Activated T-helper 17 cell treated with anti-CD3 and anti-CD28 coated beads, Interleukin-2, amount 50 U/mL, for 72 hours (primary cell): ENCODE measurements around the gene FOXF1. TPM values are rescaled to one million over a fixed set of nuclear protein-coding genes. Genes with fewer than 3 reads are reported as not detected.

Source experiments
- ATAC-seq: fragments of 150-1000 bp; cut with Tn5 transposase; replicated peaks from 2 replicates; pipeline ENCODE4 v1.10.0; 2021; ENCODE audit warnings: mild to moderate bottlenecking, moderate library complexity
- H3K27ac Mint-ChIP-seq: one replicate; pipeline ENCODE4 v1.8.0; 2022; ENCODE audit warnings: mixed read lengths
- H3K27me3 Mint-ChIP-seq: one replicate; pipeline ENCODE4 v1.8.0; 2022; ENCODE audit warnings: mixed read lengths
- H3K36me3 Mint-ChIP-seq: one replicate; pipeline ENCODE4 v1.8.0; 2022; ENCODE audit warnings: low read depth, mild to moderate bottlenecking, mixed read lengths
- H3K4me1 Mint-ChIP-seq: one replicate; pipeline ENCODE4 v1.8.0; 2022; ENCODE audit warnings: mixed read lengths
- H3K4me3 Mint-ChIP-seq: one replicate; pipeline ENCODE4 v1.8.0; 2022; ENCODE audit warnings: mild to moderate bottlenecking, mixed read lengths
- H3K9me3 Mint-ChIP-seq: one replicate; pipeline ENCODE4 v1.8.0; 2022; ENCODE audit warnings: mixed read lengths
- total RNA-seq, 2 donors: library from RNA; stranded (reverse); gene quantifications; one replicate each; pipeline ENCODE4 v1.2.3, GENCODE V29; 2022

Gene FOXF1
- total RNA-seq, 2 donors from 2014 or later, result not detected

- Mint-ChIP-seq H3K36me3 (no peaks in the 10 kb centered on the region), H3K9me3 (no peaks in the 10 kb centered on the region), H3K4me3 (no peak overlapping the region), H3K27ac (no peak overlapping the region), H3K27me3 (peaks cover 52% of the 10 kb centered on the region), H3K4me1 (no peaks in the 10 kb centered on the region)
- no peak for ATAC-seq
These were observed 13.3 kb upstream of the FOXF1 start for GRCh38 chr16:86496929-86497461.

GRCh38 chr16:86497551-86498021, 12.7 kb upstream of the FOXF1 start:
- Mint-ChIP-seq H3K27ac (no peak overlapping the region), H3K4me3 (no peak overlapping the region), H3K27me3 (peaks cover 51% of the 10 kb centered on the region), H3K4me1 (no peaks in the 10 kb centered on the region), H3K9me3 (no peaks in the 10 kb centered on the region), H3K36me3 (no peaks in the 10 kb centered on the region)
- ATAC-seq, result no peak

GRCh38 chr16:86498155-86498670, 12.1 kb upstream of the FOXF1 start:
- peaks cover 52% of the 10 kb centered on the region for H3K27me3 Mint-ChIP-seq
- H3K4me3 Mint-ChIP-seq, result no peak overlapping the region
- no peaks in the 10 kb centered on the region for H3K4me1 Mint-ChIP-seq
- H3K27ac Mint-ChIP-seq, result no peak overlapping the region
- ATAC-seq, result no peak
- no peaks in the 10 kb centered on the region for H3K9me3 Mint-ChIP-seq
- no peaks in the 10 kb centered on the region for H3K36me3 Mint-ChIP-seq

- H3K27ac Mint-ChIP-seq, result no peak overlapping the region
- H3K4me3 Mint-ChIP-seq, result no peak overlapping the region
- no peak for ATAC-seq
- H3K4me1 Mint-ChIP-seq, result no peaks in the 10 kb centered on the region
- H3K27me3 Mint-ChIP-seq, result peaks cover 55% of the 10 kb centered on the region
- H3K36me3 Mint-ChIP-seq, result no peaks in the 10 kb centered on the region
- H3K9me3 Mint-ChIP-seq, result no peaks in the 10 kb centered on the region
These were observed 11.5 kb upstream of the FOXF1 start for GRCh38 chr16:86498671-86499439.

- H3K4me1 Mint-ChIP-seq, result no peaks in the 10 kb centered on the region
These were observed 10.9 kb upstream of the FOXF1 start for GRCh38 chr16:86499440-86499786.

GRCh38 chr16:86499889-86500707, 10.2 kb upstream of the FOXF1 start:
- Mint-ChIP-seq H3K27me3 (peaks cover 61% of the 10 kb centered on the region), H3K4me3 (no peak overlapping the region), H3K4me1 (no peaks in the 10 kb centered on the region), H3K27ac (no peak overlapping the region), H3K9me3 (no peaks in the 10 kb centered on the region), H3K36me3 (no peaks in the 10 kb centered on the region)
- no peak for ATAC-seq

More at GRCh38 chr16:86499440-86499786, 10.9 kb upstream of the FOXF1 start:
- Mint-ChIP-seq H3K9me3 (no peaks in the 10 kb centered on the region), H3K36me3 (no peaks in the 10 kb centered on the region), H3K4me3 (no peak overlapping the region), H3K27me3 (peaks cover 55% of the 10 kb centered on the region), H3K27ac (no peak overlapping the region)
- no peak for ATAC-seq

- no peak for ATAC-seq
- peaks cover 56% of the 10 kb centered on the region for H3K27me3 Mint-ChIP-seq
- H3K4me1 Mint-ChIP-seq, result peaks cover under 1% of the 10 kb centered on the region
- H3K27ac Mint-ChIP-seq, result no peak overlapping the region
- H3K36me3 Mint-ChIP-seq, result no peaks in the 10 kb centered on the region
- H3K9me3 Mint-ChIP-seq, result no peaks in the 10 kb centered on the region
- H3K4me3 Mint-ChIP-seq, result no peak overlapping the region
These were observed 9.4 kb upstream of the FOXF1 start for GRCh38 chr16:86500708-86501510.

GRCh38 chr16:86501989-86502855, 8.1 kb upstream of the FOXF1 start:
- no peak for ATAC-seq
- Mint-ChIP-seq H3K4me3 (no peak overlapping the region), H3K27ac (no peak overlapping the region), H3K4me1 (peaks cover 8% of the 10 kb centered on the region), H3K27me3 (peaks cover 69% of the 10 kb centered on the region), H3K36me3 (peaks cover 8% of the 10 kb centered on the region), H3K9me3 (no peaks in the 10 kb centered on the region)

- Mint-ChIP-seq H3K36me3 (peaks cover 8% of the 10 kb centered on the region), H3K4me3 (no peak overlapping the region), H3K9me3 (no peaks in the 10 kb centered on the region), H3K27ac (no peak overlapping the region), H3K4me1 (peaks cover 8% of the 10 kb centered on the region), H3K27me3 (peaks cover 76% of the 10 kb centered on the region)
- no peak for ATAC-seq
These were observed 7.2 kb upstream of the FOXF1 start for GRCh38 chr16:86502856-86503748.

- Mint-ChIP-seq H3K27me3 (peaks cover 74% of the 10 kb centered on the region), H3K4me3 (no peak overlapping the region), H3K27ac (no peak overlapping the region), H3K9me3 (no peaks in the 10 kb centered on the region), H3K4me1 (peaks cover 8% of the 10 kb centered on the region), H3K36me3 (peaks cover 8% of the 10 kb centered on the region)
- no peak for ATAC-seq
These were observed 6.5 kb upstream of the FOXF1 start for GRCh38 chr16:86503830-86504229.

GRCh38 chr16:86504315-86505184, 5.8 kb upstream of the FOXF1 start:
- no peak for ATAC-seq
- H3K9me3 Mint-ChIP-seq, result no peaks in the 10 kb centered on the region
- no peak overlapping the region for H3K4me3 Mint-ChIP-seq
- H3K36me3 Mint-ChIP-seq, result peaks cover 8% of the 10 kb centered on the region
- H3K4me1 Mint-ChIP-seq, result peaks cover 11% of the 10 kb centered on the region
- H3K27ac Mint-ChIP-seq, result no peak overlapping the region
- peaks cover 72% of the 10 kb centered on the region for H3K27me3 Mint-ChIP-seq
